Type B pancreatic cell (in vitro differentiated cells): ENCODE measurements around the gene KCND2. TPM values are rescaled to one million over a fixed set of nuclear protein-coding genes. Genes with fewer than 3 reads are reported as not detected.

ENCODE experiments used
- DNase-seq: peaks from one replicate; pipeline ENCODE4 v3.0.0; 2021; ENCODE audit warnings: mixed read lengths; ENCODE audit not compliant: unreplicated experiment; ENCODE audit errors: extremely low spot score
- H3K27ac Mint-ChIP-seq: 2 replicates; pipeline ENCODE4 v1.8.0; 2021; ENCODE audit warnings: mild to moderate bottlenecking, mixed read lengths
- H3K27me3 Mint-ChIP-seq: 2 replicates; pipeline ENCODE4 v1.8.0; 2021; ENCODE audit warnings: mixed read lengths
- H3K36me3 Mint-ChIP-seq: 2 replicates; pipeline ENCODE4 v1.8.0; 2021; ENCODE audit warnings: mixed read lengths
- H3K4me1 Mint-ChIP-seq: one replicate; pipeline ENCODE4 v1.8.0; 2021; ENCODE audit warnings: mixed read lengths; ENCODE audit not compliant: unreplicated experiment
- H3K4me3 Mint-ChIP-seq: 2 replicates; pipeline ENCODE4 v1.8.0; 2021; ENCODE audit warnings: mild to moderate bottlenecking, mixed read lengths
- H3K9me3 Mint-ChIP-seq: 2 replicates; pipeline ENCODE4 v1.8.0; 2021; ENCODE audit warnings: mixed read lengths
- CTCF ChIP-seq: fragments of 200-600 bp; sonication (generic); conservative IDR thresholded peaks from 2 replicates; pipeline ENCODE4 v1.5.0; 2021; ENCODE audit warnings: antibody characterized with exemption, mild to moderate bottlenecking
- total RNA-seq: library from RNA; stranded (reverse); gene quantifications from 2 replicates; pipeline ENCODE4 v1.2.1, GENCODE V29; 2021; ENCODE audit warnings: low replicate concordance

Gene KCND2
- total RNA-seq, 1 donor from 2014 or later, result 3.2 TPM

GRCh38 chr7:120586571-120586970 is 313.6 kb downstream of the KCND2 start:
- no peak for DNase-seq
- no peak for TF ChIP-seq CTCF
- peaks cover 35% of the 10 kb centered on the region for H3K4me1 Mint-ChIP-seq
- no peaks in the 10 kb centered on the region for H3K27me3 Mint-ChIP-seq
- no peak overlapping the region for H3K4me3 Mint-ChIP-seq
- H3K9me3 Mint-ChIP-seq, result no peaks in the 10 kb centered on the region
- H3K27ac Mint-ChIP-seq, result no peak overlapping the region
- no peaks in the 10 kb centered on the region for H3K36me3 Mint-ChIP-seq

- H3K27me3 Mint-ChIP-seq, result no peaks in the 10 kb centered on the region
- H3K4me1 Mint-ChIP-seq, result peaks cover 35% of the 10 kb centered on the region
- no peak overlapping the region for H3K4me3 Mint-ChIP-seq
These were observed 314.3 kb downstream of the KCND2 start for GRCh38 chr7:120587243-120587642.

GRCh38 chr7:120588416-120588815 is 315.4 kb downstream of the KCND2 start:
- H3K4me1 Mint-ChIP-seq, result peaks cover 31% of the 10 kb centered on the region
- no peaks in the 10 kb centered on the region for H3K36me3 Mint-ChIP-seq
- no peaks in the 10 kb centered on the region for H3K9me3 Mint-ChIP-seq
- no peak for TF ChIP-seq CTCF
- no peak overlapping the region for H3K27ac Mint-ChIP-seq
- H3K27me3 Mint-ChIP-seq, result no peaks in the 10 kb centered on the region
- no peak for DNase-seq
- no peak overlapping the region for H3K4me3 Mint-ChIP-seq

More at GRCh38 chr7:120587243-120587642, 314.3 kb downstream of the KCND2 start:
- no peak overlapping the region for H3K27ac Mint-ChIP-seq
- H3K36me3 Mint-ChIP-seq, result no peaks in the 10 kb centered on the region
- no peaks in the 10 kb centered on the region for H3K9me3 Mint-ChIP-seq
- DNase-seq, result no peak
- TF ChIP-seq CTCF, result no peak

GRCh38 chr7:120588862-120589261 is 315.9 kb downstream of the KCND2 start:
- Mint-ChIP-seq H3K27ac (no peak overlapping the region), H3K4me1 (peaks cover 27% of the 10 kb centered on the region), H3K4me3 (no peak overlapping the region), H3K27me3 (no peaks in the 10 kb centered on the region), H3K9me3 (no peaks in the 10 kb centered on the region), H3K36me3 (no peaks in the 10 kb centered on the region)
- DNase-seq, result no peak
- TF ChIP-seq CTCF, result no peak

- Mint-ChIP-seq H3K4me3 (no peak overlapping the region), H3K4me1 (no peaks in the 10 kb centered on the region), H3K9me3 (no peaks in the 10 kb centered on the region), H3K27me3 (no peaks in the 10 kb centered on the region), H3K27ac (no peak overlapping the region), H3K36me3 (no peaks in the 10 kb centered on the region)
- no peak for TF ChIP-seq CTCF
- no peak for DNase-seq
These were observed 327.6 kb downstream of the KCND2 start for GRCh38 chr7:120600607-120601006.

GRCh38 chr7:120603366-120603765 is 330.4 kb downstream of the KCND2 start:
- DNase-seq, result no peak
- Mint-ChIP-seq H3K4me3 (no peak overlapping the region), H3K27ac (no peak overlapping the region), H3K27me3 (no peaks in the 10 kb centered on the region), H3K9me3 (no peaks in the 10 kb centered on the region), H3K36me3 (no peaks in the 10 kb centered on the region), H3K4me1 (no peaks in the 10 kb centered on the region)
- TF ChIP-seq CTCF, result no peak
